ENCODE results near the gene PITPNC1. TPM values are rescaled to one million over a fixed set of nuclear protein-coding genes. Genes with fewer than 3 reads are reported as not detected.
"Not testable (repeated sequence)": the region's sequence is repeated elsewhere in the genome, so short reads cannot be mapped to it uniquely, and the experiment has no call there.

PITPNC1 gene
- total RNA-seq, 1 experiment from 2014 or later, result 24.0 TPM

DNA sequence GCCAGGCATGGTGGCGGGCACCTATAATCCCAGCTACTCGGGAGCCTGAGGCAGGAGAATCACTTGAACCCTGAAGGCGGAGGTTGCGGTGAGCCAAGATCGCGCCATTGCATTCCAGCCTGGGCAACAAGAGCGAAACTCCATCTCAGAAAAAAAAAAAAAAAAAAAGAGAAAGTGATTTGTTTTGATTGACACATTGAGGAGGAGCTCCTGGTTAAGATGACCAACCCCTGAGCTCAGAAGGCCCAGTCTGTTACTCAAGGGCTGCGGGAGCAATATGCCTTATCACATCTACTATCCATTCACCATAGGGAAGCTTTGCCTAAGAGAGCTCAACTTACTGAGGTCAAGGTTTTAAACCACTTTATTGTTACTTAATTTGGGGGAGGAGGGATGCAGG, 268.1 kb downstream of the PITPNC1 start:
- DNase-seq (ENCODE audit: low spot score); in situ Hi-C loops (cut with HindIII; ENCODE audit: low sequenced_read_pairs): not testable (repeated sequence)

DNA sequence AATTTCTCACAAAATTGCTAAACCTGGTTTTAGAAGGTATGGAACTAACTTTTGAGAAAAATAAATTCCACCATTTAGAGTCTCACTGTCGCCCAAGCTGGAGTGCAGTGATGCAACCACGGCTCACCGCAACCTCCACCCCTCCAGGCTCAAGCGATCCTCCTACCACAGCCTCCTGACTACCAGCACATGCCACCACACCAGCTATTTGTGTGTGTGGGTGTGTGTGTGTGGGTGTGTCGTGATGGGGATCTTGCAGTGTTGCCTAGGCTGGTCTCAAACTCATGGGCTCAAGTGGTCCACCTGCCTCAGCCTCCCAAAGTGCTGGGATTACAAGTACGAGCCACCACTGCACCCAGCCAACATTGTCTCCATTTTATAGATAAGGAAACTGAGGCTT, 269.4 kb downstream of the PITPNC1 start:
- in situ Hi-C loops (cut with HindIII; ENCODE audit: low sequenced_read_pairs), result no loop called here
- no peak for DNase-seq (ENCODE audit: low spot score)

DNA sequence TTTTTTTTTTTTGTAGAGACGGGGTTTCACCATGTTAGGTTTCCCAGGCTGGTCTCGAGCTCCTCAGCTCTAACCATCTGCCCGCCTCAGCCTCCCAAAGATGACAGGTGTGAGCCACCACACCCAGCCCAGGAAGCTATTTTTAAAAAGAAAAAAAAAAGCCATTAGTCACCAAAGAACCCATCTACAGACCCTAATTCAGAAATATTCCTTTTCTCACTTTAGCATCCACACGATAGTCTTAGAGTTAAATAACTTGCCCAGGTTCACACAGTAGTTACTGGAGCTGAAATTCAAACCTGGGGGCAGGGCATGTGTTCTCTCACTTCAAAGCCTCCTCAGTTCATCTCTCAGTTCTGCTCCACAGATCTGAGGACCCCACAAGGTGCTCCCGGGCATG, 270.4 kb downstream of the PITPNC1 start:
- in situ Hi-C loops (cut with HindIII; ENCODE audit: low sequenced_read_pairs), result no loop called here
- DNase-seq (ENCODE audit: low spot score), result no peak

DNA sequence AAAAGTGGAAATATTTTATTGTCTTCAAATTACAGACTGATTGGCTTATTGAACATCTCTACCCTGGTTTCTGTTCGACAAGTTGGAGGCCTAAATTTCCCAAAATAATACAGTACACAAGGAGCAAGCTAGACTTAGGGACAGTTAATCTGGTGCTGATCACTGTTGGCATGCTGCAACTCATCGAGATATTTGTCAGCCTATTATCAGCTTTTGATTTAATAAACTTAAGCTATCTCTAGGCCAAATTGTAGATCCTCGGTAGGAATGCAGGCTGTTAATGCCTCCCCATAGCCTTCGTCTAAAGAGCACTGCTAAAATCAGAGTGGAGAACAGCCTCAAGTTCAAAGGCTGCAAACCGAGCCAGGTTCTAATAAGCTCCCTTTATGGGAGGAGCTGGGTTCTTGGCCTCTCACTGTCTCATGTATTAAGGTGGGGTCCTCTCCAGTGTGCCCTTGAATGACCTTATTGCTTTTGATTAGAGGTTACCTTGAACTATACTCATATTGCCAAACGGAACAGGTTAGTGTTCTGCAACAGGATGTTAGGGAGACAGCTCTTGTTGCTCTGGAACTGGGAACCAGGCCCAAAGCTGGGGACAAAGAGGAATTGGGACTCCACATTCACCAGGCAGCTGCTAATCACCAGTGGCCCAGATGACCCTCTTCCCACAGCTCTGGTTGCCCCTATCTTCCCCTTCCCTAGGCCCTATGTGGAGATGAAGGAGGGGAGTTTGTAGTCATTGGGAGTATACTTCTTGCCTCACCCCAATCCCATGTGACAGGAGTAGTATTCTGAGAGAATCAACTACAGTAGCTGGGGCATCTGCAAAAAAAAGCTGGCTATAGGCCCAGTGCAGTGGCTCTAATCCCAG, 271.2 kb downstream of the PITPNC1 start:
- no peak for DNase-seq (ENCODE audit: low spot score)
- in situ Hi-C loops (cut with HindIII; ENCODE audit: low sequenced_read_pairs), result no loop called here

DNA sequence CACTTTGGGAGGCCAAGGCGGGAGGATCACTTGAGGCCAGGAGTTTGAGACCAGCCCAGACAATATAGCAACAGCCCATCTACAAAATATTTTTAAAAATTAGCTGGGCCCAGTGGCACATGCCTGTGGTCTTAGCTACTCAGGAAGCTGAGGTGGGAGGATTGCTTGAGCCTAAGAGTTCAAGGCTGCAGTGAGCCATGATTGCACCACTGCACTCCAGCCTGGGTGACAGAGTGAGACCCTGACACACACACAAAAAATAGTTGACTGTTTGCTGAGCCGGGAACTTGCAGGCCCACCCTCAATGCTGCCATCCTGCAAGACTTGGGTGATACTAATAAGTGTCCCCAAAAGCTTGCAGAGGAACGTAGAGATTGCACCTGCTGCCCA, 271.8 kb downstream of the PITPNC1 start:
- in situ Hi-C loops (cut with HindIII; ENCODE audit: low sequenced_read_pairs); DNase-seq (ENCODE audit: low spot score): not testable (repeated sequence)

DNA sequence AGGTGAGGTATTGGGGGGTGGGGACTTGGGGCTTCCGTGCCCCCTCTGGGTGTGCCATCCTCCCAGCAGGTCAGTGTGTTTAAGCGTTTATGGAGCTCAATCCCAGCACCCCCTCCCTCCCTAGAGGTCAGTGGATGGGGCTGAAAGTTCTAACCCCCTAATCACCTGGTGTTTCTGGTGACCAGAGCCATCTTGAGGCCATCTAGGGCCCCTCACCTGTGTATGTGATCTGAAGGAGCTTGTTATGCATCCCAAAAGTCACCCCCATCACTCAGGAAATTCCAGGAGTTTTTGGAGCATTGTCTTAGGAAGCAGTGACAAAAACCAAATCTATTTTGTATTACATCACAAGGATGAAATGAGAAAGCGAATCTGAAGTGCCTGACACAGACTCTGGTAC, 272.8 kb downstream of the PITPNC1 start:
- in situ Hi-C loops (cut with HindIII; ENCODE audit: low sequenced_read_pairs), result no loop called here
- DNase-seq (ENCODE audit: low spot score), result no peak

DNA sequence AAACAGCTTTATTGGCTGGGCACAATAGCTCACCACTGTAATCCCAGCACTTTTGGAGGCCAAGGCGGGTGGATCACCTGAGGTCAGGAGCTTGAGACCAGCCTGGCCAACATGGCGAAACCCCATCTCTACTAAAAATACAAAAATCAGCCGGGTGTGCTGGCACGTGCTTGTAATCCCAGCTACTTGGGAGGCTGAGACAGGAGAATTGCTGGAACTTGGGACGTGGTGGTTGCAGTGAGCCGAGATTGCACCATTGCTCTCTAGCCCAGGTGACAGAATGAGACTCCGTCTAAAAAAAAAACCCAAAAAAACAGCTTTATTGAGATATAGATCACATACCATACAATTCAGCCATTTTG, 274.1 kb downstream of the PITPNC1 start:
- DNase-seq (ENCODE audit: low spot score); in situ Hi-C loops (cut with HindIII; ENCODE audit: low sequenced_read_pairs): not testable (repeated sequence)

DNA sequence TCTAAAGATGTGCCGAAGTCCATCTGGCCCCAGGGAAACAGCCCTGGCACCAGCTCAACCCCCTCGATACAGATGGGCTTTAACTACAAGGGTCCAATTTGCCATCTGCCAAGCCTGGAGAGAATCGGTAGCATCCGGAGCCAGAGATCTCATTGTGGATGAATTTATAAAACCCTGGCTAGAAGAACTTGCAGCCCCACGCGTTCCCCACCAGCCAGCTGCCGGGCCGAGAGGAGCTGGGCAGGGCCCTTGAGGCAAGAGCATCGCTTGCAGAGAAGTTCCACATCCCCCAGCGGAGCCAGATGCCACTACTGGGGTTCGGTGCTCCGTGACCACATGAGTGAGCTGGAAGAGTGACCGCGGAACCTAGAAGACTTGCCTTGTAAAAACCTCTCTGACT, 275.4 kb downstream of the PITPNC1 start:
- DNase-seq (ENCODE audit: low spot score), result no peak
- in situ Hi-C loops (cut with HindIII; ENCODE audit: low sequenced_read_pairs), result no loop called here

DNA sequence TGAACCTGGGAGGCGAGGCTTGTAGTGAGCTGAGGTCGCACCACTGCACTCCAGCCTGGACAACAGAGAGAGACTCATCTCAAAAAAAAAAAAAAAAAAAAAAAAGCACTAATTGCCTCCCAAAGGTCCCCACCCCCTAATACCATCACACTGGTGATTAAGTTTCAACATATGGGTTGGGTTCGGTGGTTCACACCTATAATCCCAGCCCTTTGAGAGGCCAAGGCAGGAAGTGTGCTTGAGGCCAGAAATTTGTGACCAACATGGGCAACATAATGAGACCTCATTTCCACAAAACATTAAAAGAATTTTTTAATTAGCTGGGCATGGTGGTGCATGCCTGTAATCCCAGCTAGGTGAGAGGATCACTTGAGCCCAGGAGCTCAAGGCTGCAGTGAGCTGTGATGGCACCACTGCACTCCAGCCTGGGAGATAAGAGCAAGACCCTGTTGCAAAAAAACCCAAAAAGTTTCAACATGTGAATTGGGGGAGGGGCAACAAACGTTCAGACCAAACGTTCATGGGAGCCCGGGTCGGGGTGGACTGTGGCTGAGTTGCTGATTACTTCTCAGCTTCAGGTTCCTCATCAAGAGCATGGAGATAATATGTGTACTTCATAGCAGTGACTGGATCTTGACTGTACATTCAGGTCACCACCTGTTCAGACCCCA, 278.5 kb downstream of the PITPNC1 start:
- in situ Hi-C loops (cut with HindIII; ENCODE audit: low sequenced_read_pairs), result no loop called here

DNA sequence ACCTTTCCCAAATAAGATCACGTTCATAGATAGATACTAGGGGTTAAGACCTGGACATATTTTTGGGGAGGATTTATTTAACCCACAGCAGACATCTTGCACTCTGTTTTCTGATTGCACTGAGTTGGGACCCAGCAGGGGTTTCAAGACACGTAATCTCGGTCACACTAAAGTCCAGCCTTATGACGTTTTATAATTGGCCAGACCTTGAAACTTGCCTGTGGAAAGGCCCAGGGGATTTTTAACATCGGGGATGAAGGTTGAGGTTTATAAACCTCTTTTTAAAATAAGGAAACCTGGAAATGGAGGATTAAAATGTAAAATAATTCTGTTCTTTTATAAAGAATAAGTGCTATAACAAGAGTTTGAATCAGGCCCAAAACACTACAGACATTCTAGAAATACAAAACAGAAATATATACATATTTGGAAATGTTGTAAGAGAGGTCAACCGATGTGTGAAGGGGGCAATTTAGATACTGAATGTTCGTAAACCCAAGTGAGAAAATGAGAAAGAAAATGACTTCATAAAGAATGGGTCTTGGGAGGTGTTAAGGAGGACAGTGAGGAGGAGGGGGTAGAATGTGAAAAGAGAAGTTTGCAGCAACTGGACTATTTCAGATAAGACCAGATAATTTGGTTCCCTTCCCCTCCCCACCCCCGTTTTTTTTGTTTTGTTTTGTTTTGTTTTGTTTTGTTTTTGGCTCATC, 279.6 kb downstream of the PITPNC1 start:
- DNase-seq (ENCODE audit: low spot score), result no peak
- in situ Hi-C loops (cut with HindIII; ENCODE audit: low sequenced_read_pairs), result no loop called here

More for the DNA sequence above, 278.5 kb downstream of the PITPNC1 start:
- no peak for DNase-seq (ENCODE audit: low spot score)

DNA sequence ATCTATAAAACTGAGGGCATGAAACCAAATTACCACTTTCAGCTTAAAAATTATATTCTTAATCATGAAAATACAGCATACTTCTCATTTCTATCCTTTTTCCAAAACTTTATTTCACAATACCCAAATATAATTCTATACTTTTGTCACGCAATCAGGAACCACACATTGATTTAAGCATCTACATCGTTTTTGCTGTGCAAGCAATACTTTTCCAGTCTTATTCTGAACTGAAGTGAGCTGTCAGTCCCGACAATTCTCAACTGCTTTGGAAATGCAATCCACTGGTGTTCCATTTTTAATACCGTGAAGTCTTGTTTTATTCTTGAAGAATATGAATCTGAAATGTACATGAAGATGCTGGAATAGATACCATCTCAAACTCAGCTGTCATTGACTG, 280.5 kb downstream of the PITPNC1 start:
- in situ Hi-C loops (cut with HindIII; ENCODE audit: low sequenced_read_pairs), result no loop called here
- DNase-seq (ENCODE audit: low spot score), result no peak

DNA sequence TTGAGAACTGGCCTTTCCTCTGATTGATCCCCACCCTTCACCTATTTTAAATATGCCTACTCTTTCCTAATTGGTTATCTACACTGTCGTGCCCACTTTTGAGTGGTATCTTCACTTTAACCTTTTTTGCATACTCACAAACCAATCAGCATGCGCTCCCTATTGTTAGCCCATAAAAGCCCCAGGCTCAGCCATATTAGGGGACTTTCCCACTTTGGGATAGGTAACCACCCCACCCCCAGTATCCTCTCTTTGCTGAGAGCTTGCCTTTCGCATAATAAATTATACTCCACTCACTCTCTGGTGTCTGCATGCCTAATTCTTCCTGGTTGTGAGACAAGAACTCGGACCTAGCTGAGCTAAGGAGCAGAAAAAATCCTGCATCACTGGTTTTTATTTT, 281.2 kb downstream of the PITPNC1 start:
- no peak for DNase-seq (ENCODE audit: low spot score)
- in situ Hi-C loops (cut with HindIII; ENCODE audit: low sequenced_read_pairs), result no loop called here

DNA sequence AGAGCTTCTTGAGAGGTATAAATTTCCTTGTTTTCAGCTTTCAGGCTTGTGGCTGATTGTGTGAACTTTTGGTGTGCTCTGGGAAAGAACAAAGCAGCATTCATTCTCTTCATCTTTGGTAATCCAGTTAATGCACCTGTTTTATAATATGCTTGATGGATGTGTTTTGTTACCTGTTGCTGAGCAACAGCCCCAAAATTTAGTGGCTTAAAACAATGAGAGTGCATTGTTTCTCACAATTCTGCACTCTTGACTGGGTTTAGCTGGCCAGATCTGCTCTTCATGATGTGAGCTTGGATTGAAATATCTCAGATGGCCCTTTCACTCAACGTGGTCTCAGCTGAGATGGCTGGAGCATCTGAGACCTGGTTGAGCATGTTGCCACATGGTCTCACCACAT, 281.9 kb downstream of the PITPNC1 start:
- DNase-seq (ENCODE audit: low spot score), result no peak
- in situ Hi-C loops (cut with HindIII; ENCODE audit: low sequenced_read_pairs), result no loop called here

DNA sequence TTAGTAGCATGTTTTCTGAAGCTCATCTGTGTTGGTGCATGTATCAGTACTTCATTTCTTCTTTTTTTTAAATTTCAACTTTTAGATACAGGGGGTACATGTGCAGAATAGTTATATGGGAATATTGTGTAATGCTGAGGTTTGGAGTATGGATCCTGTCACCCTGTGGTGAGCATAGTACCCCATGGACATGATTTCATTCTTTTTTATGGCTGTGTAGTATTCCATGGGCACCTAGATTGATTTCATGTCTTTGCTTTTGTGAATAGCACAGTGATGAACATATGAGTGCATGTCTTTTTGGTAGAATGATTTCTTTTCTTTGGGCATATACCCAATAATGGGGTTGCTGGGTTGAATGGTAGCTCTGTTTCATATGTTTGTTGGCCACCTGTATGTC, 285.6 kb downstream of the PITPNC1 start:
- DNase-seq (ENCODE audit: low spot score), result no peak
- in situ Hi-C loops (cut with HindIII; ENCODE audit: low sequenced_read_pairs), result no loop called here

DNA sequence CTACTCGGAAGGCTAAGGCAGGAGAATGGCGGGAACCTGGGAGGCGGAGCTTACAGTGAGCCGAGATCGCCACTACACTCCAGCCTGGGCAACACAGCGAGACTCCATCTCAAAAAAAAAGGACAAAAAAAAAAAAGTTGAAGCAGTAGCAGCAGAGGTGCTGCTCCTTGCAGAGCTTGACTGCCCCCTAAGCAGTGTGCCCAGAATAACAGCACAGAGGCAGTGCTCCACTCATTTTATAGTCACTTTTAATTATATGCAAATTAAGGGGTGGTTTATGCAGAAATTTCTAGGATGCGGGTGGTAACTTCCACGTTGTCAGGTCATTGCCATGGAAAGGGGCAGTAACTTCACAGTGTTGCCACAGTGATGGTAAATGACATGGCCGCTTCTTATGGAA, 286.4 kb downstream of the PITPNC1 start:
- in situ Hi-C loops (cut with HindIII; ENCODE audit: low sequenced_read_pairs), result no loop called here
- no peak for DNase-seq (ENCODE audit: low spot score)

DNA sequence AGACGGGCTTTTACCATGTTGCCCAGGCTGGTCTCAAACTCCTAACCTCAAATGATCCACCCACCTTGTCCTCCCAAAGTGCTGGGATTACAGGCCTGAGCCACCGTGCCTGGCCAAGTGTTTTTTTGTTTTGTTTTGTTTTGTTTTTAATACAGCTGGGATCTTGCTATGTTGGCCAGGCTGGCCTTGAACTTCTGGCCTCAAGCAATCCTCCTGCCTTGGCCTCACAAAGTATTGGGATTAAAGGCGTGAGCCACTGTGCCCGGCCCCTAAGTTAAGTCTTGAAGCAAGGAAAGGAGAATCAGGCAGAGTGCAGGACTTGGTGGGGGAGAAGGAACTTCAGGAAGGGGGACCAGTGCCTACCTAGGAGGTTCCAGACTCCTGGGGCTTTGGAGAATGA, 288.9 kb downstream of the PITPNC1 start:
- in situ Hi-C loops (cut with HindIII; ENCODE audit: low sequenced_read_pairs), result no loop called here

DNA sequence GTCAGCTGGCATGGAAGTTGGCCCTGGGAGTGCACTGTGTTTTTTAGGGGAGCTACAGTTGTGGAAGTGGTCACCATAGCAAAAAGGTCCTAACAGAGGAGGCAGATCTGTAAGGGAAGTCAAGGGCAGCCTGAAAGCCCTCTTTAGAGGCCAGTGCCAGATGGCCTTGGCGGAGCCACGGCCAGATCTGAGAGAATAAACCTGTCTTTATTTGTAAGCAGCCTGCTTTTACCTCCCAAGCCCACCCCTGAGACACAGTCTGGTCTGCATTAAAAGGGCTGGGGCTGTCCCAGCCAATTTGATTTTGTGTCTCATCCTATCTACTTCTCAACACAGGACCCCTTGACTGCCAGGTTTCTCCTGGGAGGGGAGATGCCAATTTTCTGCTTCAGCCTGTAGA, 289.6 kb downstream of the PITPNC1 start:
- no peak for DNase-seq (ENCODE audit: low spot score)
- in situ Hi-C loops (cut with HindIII; ENCODE audit: low sequenced_read_pairs), result no loop called here

More for the DNA sequence above, 288.9 kb downstream of the PITPNC1 start:
- DNase-seq (ENCODE audit: low spot score), result no peak

DNA sequence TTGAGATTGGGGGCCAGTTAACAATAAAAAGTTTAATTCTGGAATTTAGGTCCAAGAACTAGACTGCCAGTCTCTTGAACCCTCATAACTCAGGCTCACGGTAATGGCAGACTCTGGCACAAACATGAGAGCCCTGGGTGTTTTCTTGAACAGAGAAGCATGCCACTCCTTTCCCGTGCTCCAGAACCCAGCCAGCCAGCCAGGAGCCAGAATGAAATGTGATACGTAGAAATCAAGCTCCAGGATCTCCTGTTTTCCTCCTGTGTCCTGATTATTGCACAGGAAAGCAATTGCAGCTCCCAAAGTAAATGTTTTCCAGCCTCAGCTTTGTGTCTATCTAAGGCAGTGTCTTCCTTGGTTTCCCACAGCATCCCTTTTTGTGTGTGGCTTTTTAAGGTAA, 294.4 kb downstream of the PITPNC1 start:
- no peak for DNase-seq (ENCODE audit: low spot score)
- in situ Hi-C loops (cut with HindIII; ENCODE audit: low sequenced_read_pairs), result loop anchor here (10.0 kb wide), 1 partner anchor 187 kb away; no protein-coding TSS in a partner anchor

DNA sequence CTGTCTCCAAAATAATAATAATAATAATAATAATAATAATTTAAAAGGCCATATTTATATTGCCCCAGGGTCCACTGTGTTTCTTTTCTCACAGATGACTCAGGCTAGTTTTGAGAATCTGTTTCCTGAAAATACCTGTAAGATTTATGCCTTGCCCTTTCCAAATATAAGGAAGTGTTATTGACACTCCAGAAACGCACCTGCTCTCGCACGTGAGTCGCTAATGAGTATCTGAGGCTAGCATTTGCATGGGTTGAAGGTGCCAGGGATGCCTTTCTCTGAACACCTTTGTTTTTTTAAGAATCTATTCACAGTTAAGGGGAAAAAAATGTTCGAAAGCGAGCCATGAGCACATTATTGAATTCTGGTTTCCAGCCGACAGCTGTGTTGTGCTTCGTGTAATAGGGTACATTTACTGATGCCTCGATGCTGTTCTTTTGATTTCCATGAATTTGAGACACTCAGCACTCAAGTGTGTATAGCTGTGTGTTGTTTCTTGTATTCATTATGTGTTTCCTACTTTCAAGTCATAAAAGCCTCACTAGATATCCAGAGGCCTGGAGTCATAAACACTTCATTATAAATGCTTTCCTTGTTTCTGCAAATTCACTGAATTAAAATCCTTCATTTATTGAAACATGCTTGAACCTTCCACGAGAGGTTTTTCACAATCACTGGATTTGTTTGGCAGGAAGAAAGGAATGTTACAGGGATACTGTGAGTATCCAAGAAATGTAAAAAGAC, 295.7 kb downstream of the PITPNC1 start:
- DNase-seq (ENCODE audit: low spot score), result no peak
- in situ Hi-C loops (cut with HindIII; ENCODE audit: low sequenced_read_pairs), result loop anchor here (10.0 kb wide), 1 partner anchor 188 kb away; no protein-coding TSS in a partner anchor
